ENCODE measurements around the gene PDGFD.
A peak's percentile ranks its signal among the peaks of the same experiment; 100 is the strongest.

Gene PDGFD

GRCh38 chr11:103994518-103994917, 169.4 kb downstream of the PDGFD start:
- DNase-seq = no peak

- peak; percentile 90 for DNase-seq
Observed at GRCh38 chr11:103994094-103994493, 169.9 kb downstream of the PDGFD start.

GRCh38 chr11:103993507-103993906, 170.4 kb downstream of the PDGFD start:
- peak; percentile 41 for DNase-seq

- peak; percentile 63 for DNase-seq
Observed at GRCh38 chr11:103988595-103988969, 175.4 kb downstream of the PDGFD start.

GRCh38 chr11:103987629-103988594, 176.0 kb downstream of the PDGFD start:
- DNase-seq = no peak

GRCh38 chr11:103985041-103985440, 178.9 kb downstream of the PDGFD start:
- DNase-seq = no peak

- DNase-seq = no peak
Observed at GRCh38 chr11:103980108-103980507, 183.8 kb downstream of the PDGFD start.

GRCh38 chr11:103978616-103979595, 185.0 kb downstream of the PDGFD start:
- peak; percentile 41 for DNase-seq

- DNase-seq = no peak
Observed at GRCh38 chr11:103972013-103972412, 191.9 kb downstream of the PDGFD start.

GRCh38 chr11:103970701-103971249, 193.2 kb downstream of the PDGFD start:
- DNase-seq = no peak

GRCh38 chr11:103968685-103969084, 195.3 kb downstream of the PDGFD start:
- no peak for DNase-seq

GRCh38 chr11:103967985-103968384, 196.0 kb downstream of the PDGFD start:
- DNase-seq = no peak

- no peak for DNase-seq
Observed at GRCh38 chr11:103964390-103964789, 199.6 kb downstream of the PDGFD start.

GRCh38 chr11:103963648-103964047, 200.3 kb downstream of the PDGFD start:
- DNase-seq = peak; percentile 35

- DNase-seq = peak; percentile 90
Observed at GRCh38 chr11:103961010-103961409, 202.9 kb downstream of the PDGFD start.

GRCh38 chr11:103960108-103960507, 203.8 kb downstream of the PDGFD start:
- DNase-seq = no peak

- peak; percentile 88 for DNase-seq
Observed at GRCh38 chr11:103959279-103959942, 204.5 kb downstream of the PDGFD start.

GRCh38 chr11:103958475-103959215, 205.3 kb downstream of the PDGFD start:
- DNase-seq = no peak

- DNase-seq = no peak
Observed at GRCh38 chr11:103953797-103954486, 210.0 kb downstream of the PDGFD start.

GRCh38 chr11:103949781-103950180, 214.2 kb downstream of the PDGFD start:
- no peak for DNase-seq

- no peak for DNase-seq
Observed at GRCh38 chr11:103948187-103948763, 215.7 kb downstream of the PDGFD start.
